Small intestine (tissue), 7 donors: Measurements from ENCODE around the gene KRT15. TPM values are rescaled to one million over a fixed set of nuclear protein-coding genes. Genes with fewer than 3 reads are reported as not detected.

Experiments
- DNase-seq, 2 donors: peaks; one replicate each; pipeline versions ENCODE4 v3.0.0 to v3.0.0-alpha.2; 2013
- FAIRE-seq: peaks from 2 replicates; lab custom pipeline; 2012; peaks lifted over from hg19 to GRCh38; lab: Jason Lieb, UNC
- H3K27ac ChIP-seq, 3 donors: one replicate each; pipeline ENCODE4 v1.5.1; 2013; ENCODE audit warnings: low read length in 2 of 3, mild to moderate bottlenecking in 2 of 3, control low read depth in 1 of 3, inconsistent platforms in 1 of 3, low read depth in 1 of 3, moderate library complexity in 1 of 3
- H3K27me3 ChIP-seq, 3 donors: one replicate each; pipeline ENCODE4 v1.6.1; 2013; ENCODE audit warnings: low read length in 3 of 3, inconsistent platforms in 1 of 3; ENCODE audit not compliant: control insufficient read depth in 3 of 3, insufficient read depth in 3 of 3
- H3K36me3 ChIP-seq, 3 donors: one replicate each; pipeline ENCODE4 v1.6.1; 2013; ENCODE audit warnings: low read length in 3 of 3, inconsistent platforms in 1 of 3, low read depth in 1 of 3, mild to moderate bottlenecking in 1 of 3, moderate library complexity in 1 of 3; ENCODE audit not compliant: control insufficient read depth in 3 of 3, insufficient read depth in 2 of 3
- H3K4me1 ChIP-seq, 3 donors: one replicate each; pipeline ENCODE4 v1.6.1; 2013; ENCODE audit warnings: low read length in 2 of 3, inconsistent platforms in 1 of 3, low read depth in 1 of 3, mild to moderate bottlenecking in 1 of 3, moderate library complexity in 1 of 3; ENCODE audit not compliant: control insufficient read depth in 3 of 3, insufficient read depth in 2 of 3
- H3K4me3 ChIP-seq, 3 donors: one replicate each; pipeline ENCODE4 v1.5.1; 2013; ENCODE audit warnings: low read length in 3 of 3, control low read depth in 1 of 3, inconsistent platforms in 1 of 3, low read depth in 1 of 3, mild to moderate bottlenecking in 1 of 3, moderate library complexity in 1 of 3
- H3K9me3 ChIP-seq, 2 donors: one replicate each; pipeline ENCODE4 v1.6.1; 2013; ENCODE audit warnings: low read depth in 1 of 2, low read length in 1 of 2; ENCODE audit not compliant: control insufficient read depth in 2 of 2, insufficient read depth in 1 of 2
- WGBS, 3 donors: extraction: QIAGEN DNeasy Blood & Tissue Kit; methylation state at CpG; one replicate each; pipeline ENCODE4 v1.1.7; 2013; 5-methylcytosine and 5-hydroxymethylcytosine counted together
- polyA plus RNA-seq, 4 donors: library from polyadenylated mRNA; stranded (reverse) in 3 of 4; unstranded in 1 of 4; fragments of 200-250 nt in 3 of 4; fragments of 120-200 nt in 1 of 4; gene quantifications; one replicate each; pipeline versions ENCODE4 v1.2.1 to v1.2.3, GENCODE V29; 2013
- donor health status: healthy with polysubstance abuse.
- donor health status: control.
- donor health status: control.
- donor health status: Bipolar disorder and iron deficiency.
- donor health status: healthy.

The KRT15 gene
- polyA plus RNA-seq, 4 donors = 0.62 to 18.9 (median 6.6) TPM

- Histone ChIP-seq H3K4me3 (no peak overlapping the region), H3K36me3 (no peaks in the 10 kb centered on the region), H3K4me1 (peaks cover 0 to 23% (median 0%) of the 10 kb centered on the region in 3 donors), H3K27ac (no peak overlapping the region), H3K9me3 (no peaks in the 10 kb centered on the region), H3K27me3 (peaks cover 0 to 45% (median 0%) of the 10 kb centered on the region in 3 donors)
- no peak for FAIRE-seq
- WGBS, 3 donors = 51 to 62% (median 59%) methylated on average over 15 of the region's 15 CpGs
- DNase-seq = peak; percentile 61 to 75
These were observed 17.2 kb upstream of the KRT15 start for GRCh38 chr17:41535764-41536481.

DNA sequence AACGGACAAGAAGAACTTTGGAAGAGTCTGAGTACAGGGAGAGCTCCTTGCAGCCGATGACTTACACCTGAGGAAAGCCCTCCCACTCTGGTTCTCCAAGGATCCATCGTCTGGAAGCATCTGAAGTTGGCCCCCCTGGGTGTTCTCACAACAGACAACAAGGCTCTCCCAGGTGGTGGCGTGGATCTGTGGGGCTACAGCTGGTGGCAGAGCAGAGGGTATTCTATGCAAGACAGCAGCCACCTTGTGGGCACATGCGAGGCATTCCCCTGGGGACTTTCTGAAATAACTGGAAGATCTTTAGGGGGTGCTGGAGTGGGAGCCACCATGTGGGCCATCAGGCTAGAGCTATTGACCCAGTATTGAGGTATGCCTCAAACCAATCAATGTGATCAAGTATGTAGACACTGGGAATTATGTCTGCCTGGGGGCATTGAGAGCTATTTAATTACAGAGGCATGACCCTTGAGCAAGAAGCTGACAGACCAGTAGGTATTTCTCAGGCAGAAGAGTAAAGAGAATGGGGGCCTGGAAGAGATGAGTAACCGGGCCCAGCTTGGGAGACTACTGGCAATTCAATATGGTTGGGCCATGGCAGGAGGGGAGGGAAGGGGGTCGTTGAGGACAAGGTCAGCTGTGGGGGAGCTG is 16.3 kb upstream of the KRT15 start:
- Histone ChIP-seq H3K27ac (no peak overlapping the region), H3K4me1 (peaks cover 0 to 29% (median 0%) of the 10 kb centered on the region in 3 donors), H3K9me3 (no peaks in the 10 kb centered on the region), H3K27me3 (peaks cover 0 to 37% (median 2%) of the 10 kb centered on the region in 3 donors), H3K36me3 (no peaks in the 10 kb centered on the region), H3K4me3 (no peak overlapping the region)
- FAIRE-seq (no peak), DNase-seq (no peak)
- WGBS, 3 donors = 73 to 83% (median 77%) methylated on average over 7 of the region's 7 CpGs

- FAIRE-seq (no peak), DNase-seq (no peak)
- no peak overlapping the region for H3K4me3 ChIP-seq
- H3K27me3 ChIP-seq = peaks cover 0 to 36% (median 11%) of the 10 kb centered on the region in 3 donors
- H3K36me3 ChIP-seq = no peaks in the 10 kb centered on the region
- no peak overlapping the region for H3K27ac ChIP-seq
- 80 to 88% (median 84%) methylated on average over 7 of the region's 7 CpGs for WGBS, 3 donors
- peaks cover 0 to 37% (median 0%) of the 10 kb centered on the region in 3 donors for H3K4me1 ChIP-seq
- H3K9me3 ChIP-seq = no peaks in the 10 kb centered on the region
These were observed 14.9 kb upstream of the KRT15 start for GRCh38 chr17:41533613-41534012.

- FAIRE-seq = no peak
- peaks cover 0 to 39% (median 11%) of the 10 kb centered on the region in 3 donors for H3K27me3 ChIP-seq
These were observed 14.4 kb upstream of the KRT15 start for GRCh38 chr17:41532947-41533570.

DNA sequence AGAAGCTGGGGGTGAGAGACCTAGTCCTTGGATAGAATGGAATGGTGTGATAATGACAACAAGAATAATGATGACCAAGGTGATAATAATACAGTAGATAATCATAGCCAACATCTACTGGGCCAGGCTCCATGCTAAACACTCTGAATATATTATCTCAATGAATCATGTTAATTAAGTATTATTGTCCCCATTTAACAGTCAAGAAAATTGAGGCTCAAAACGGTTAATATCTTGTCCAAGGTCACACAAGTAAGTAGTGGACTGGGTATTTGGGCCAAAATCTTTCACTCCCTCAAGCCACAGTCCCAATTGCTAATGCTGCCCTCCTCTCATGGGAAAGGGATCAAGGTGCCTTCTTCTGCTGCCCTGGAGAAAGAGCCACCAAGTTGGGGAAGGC is 13.3 kb upstream of the KRT15 start:
- no peak for FAIRE-seq
- DNase-seq = no peak
- Histone ChIP-seq H3K9me3 (no peaks in the 10 kb centered on the region), H3K27ac (no peak overlapping the region), H3K36me3 (no peaks in the 10 kb centered on the region), H3K4me1 (peaks cover 0 to 49% (median 0%) of the 10 kb centered on the region in 3 donors), H3K4me3 (no peak overlapping the region), H3K27me3 (peaks cover 0 to 43% (median 14%) of the 10 kb centered on the region in 3 donors)
- WGBS, 3 donors = 52 to 59% (median 55%) methylated on average over 1 of the region's 1 CpG

More at GRCh38 chr17:41532947-41533570, 14.4 kb upstream of the KRT15 start:
- peak in 1 of 2 donors; percentile 45 for DNase-seq
- Histone ChIP-seq H3K4me3 (no peak overlapping the region), H3K4me1 (peaks cover 0 to 41% (median 0%) of the 10 kb centered on the region in 3 donors), H3K36me3 (no peaks in the 10 kb centered on the region), H3K27ac (no peak overlapping the region), H3K9me3 (no peaks in the 10 kb centered on the region)
- 67 to 78% (median 68%) methylated on average over 9 of the region's 9 CpGs for WGBS, 3 donors

GRCh38 chr17:41530062-41531048 is 11.7 kb upstream of the KRT15 start:
- WGBS, 3 donors = 19 to 53% (median 28%) methylated on average over 8 of the region's 8 CpGs
- peaks cover 0 to 39% (median 0%) of the 10 kb centered on the region in 3 donors for H3K4me1 ChIP-seq
- peak overlapping the region; percentile 71 to 100 (median 82) for H3K27ac ChIP-seq
- peaks cover under 1 to 3% (median 2%) of the 10 kb centered on the region in 3 donors for H3K36me3 ChIP-seq
- no peaks in the 10 kb centered on the region for H3K9me3 ChIP-seq
- no peak for FAIRE-seq
- H3K4me3 ChIP-seq = peak overlapping the region in 1 of 3 donors; percentile 9
- DNase-seq = peak; percentile 78 to 96
- H3K27me3 ChIP-seq = peaks cover 0 to 33% (median 18%) of the 10 kb centered on the region in 3 donors

DNA sequence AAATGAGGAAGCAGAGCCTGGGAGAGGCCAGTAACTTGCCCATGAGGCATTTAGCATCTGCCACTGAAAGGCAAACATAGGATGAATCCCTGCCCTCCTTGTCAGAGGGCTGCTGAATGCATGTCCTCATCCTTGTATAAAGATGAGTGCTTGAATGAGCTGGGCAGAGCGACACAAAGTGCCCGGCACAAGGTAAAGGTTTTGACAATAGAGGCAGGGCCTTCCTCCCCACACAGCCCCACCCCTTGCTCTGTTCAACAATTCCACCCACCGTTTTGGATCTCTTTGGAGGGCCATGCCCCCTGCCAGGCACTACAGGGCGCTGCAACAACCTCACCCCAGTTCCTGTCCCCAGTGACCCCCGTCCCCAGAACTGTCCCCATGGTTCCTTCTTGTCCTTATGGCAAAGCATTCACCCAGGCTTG is 10.8 kb upstream of the KRT15 start:
- WGBS, 3 donors = 29 to 48% (median 35%) methylated on average over 5 of the region's 5 CpGs
- FAIRE-seq (no peak), DNase-seq (peak; percentile 41 to 45)
- peaks cover 0 to 33% (median 18%) of the 10 kb centered on the region in 3 donors for H3K27me3 ChIP-seq
- peaks cover 2 to 9% (median 6%) of the 10 kb centered on the region in 3 donors for H3K36me3 ChIP-seq
- H3K27ac ChIP-seq = peak overlapping the region; percentile 71 to 100 (median 82)
- peak overlapping the region in 1 of 3 donors; percentile 9 for H3K4me3 ChIP-seq
- no peaks in the 10 kb centered on the region for H3K9me3 ChIP-seq
- H3K4me1 ChIP-seq = peaks cover 0 to 39% (median 0%) of the 10 kb centered on the region in 3 donors
